ENCODE results near the gene ERF.
A peak's percentile ranks its signal among the peaks of the same experiment; 100 is the strongest.

ERF gene

GRCh38 chr19:42249769-42250168 lies 5.2 kb downstream of the ERF start:
- H3K27ac Mint-ChIP-seq, result no peak overlapping the region
- no peaks in the 10 kb centered on the region for H3K27me3 Mint-ChIP-seq
- H3K36me3 Mint-ChIP-seq, result no peaks in the 10 kb centered on the region
- no peak for ATAC-seq (ENCODE audit: low read depth)
- H3K4me3 Mint-ChIP-seq, result no peak overlapping the region
- H3K9me3 Mint-ChIP-seq, result no peaks in the 10 kb centered on the region
- peaks cover 23% of the 10 kb centered on the region for H3K4me1 Mint-ChIP-seq
- no peak for DNase-seq (ENCODE audit: low spot score in 2 of 2)

GRCh38 chr19:42249149-42249750 lies 5.7 kb downstream of the ERF start:
- H3K4me3 Mint-ChIP-seq, result no peak overlapping the region
- DNase-seq (ENCODE audit: low spot score in 2 of 2) (no peak), ATAC-seq (ENCODE audit: low read depth) (no peak)
- no peaks in the 10 kb centered on the region for H3K27me3 Mint-ChIP-seq
- no peaks in the 10 kb centered on the region for H3K9me3 Mint-ChIP-seq
- peaks cover 23% of the 10 kb centered on the region for H3K4me1 Mint-ChIP-seq
- H3K36me3 Mint-ChIP-seq, result no peaks in the 10 kb centered on the region
- peak overlapping the region; percentile 25 for H3K27ac Mint-ChIP-seq

- peak overlapping the region; percentile 25 for H3K27ac Mint-ChIP-seq
- no peaks in the 10 kb centered on the region for H3K9me3 Mint-ChIP-seq
- no peak overlapping the region for H3K4me3 Mint-ChIP-seq
- H3K27me3 Mint-ChIP-seq, result no peaks in the 10 kb centered on the region
- H3K4me1 Mint-ChIP-seq, result peaks cover 23% of the 10 kb centered on the region
- ATAC-seq (ENCODE audit: low read depth) (no peak), DNase-seq (ENCODE audit: low spot score in 2 of 2) (no peak)
- H3K36me3 Mint-ChIP-seq, result no peaks in the 10 kb centered on the region
Observed at GRCh38 chr19:42248270-42249148, 6.4 kb downstream of the ERF start.

- H3K4me1 Mint-ChIP-seq, result peaks cover 20% of the 10 kb centered on the region
Observed at GRCh38 chr19:42247640-42248199, 7.2 kb downstream of the ERF start.

GRCh38 chr19:42246922-42247639 lies 7.8 kb downstream of the ERF start:
- no peaks in the 10 kb centered on the region for H3K27me3 Mint-ChIP-seq
- no peak overlapping the region for H3K4me3 Mint-ChIP-seq
- peaks cover 17% of the 10 kb centered on the region for H3K4me1 Mint-ChIP-seq
- no peaks in the 10 kb centered on the region for H3K9me3 Mint-ChIP-seq
- H3K27ac Mint-ChIP-seq, result no peak overlapping the region
- ATAC-seq (ENCODE audit: low read depth) (no peak), DNase-seq (ENCODE audit: low spot score in 2 of 2) (no peak)
- H3K36me3 Mint-ChIP-seq, result no peaks in the 10 kb centered on the region

More at GRCh38 chr19:42247640-42248199, 7.2 kb downstream of the ERF start:
- Mint-ChIP-seq H3K36me3 (no peaks in the 10 kb centered on the region), H3K27ac (no peak overlapping the region), H3K4me3 (no peak overlapping the region), H3K27me3 (no peaks in the 10 kb centered on the region), H3K9me3 (no peaks in the 10 kb centered on the region)
- DNase-seq (ENCODE audit: low spot score in 2 of 2) (no peak), ATAC-seq (ENCODE audit: low read depth) (no peak)

GRCh38 chr19:42246143-42246921 lies 8.6 kb downstream of the ERF start:
- no peaks in the 10 kb centered on the region for H3K27me3 Mint-ChIP-seq
- no peak overlapping the region for H3K4me3 Mint-ChIP-seq
- no peak for ATAC-seq (ENCODE audit: low read depth)
- H3K4me1 Mint-ChIP-seq, result peaks cover 12% of the 10 kb centered on the region
- no peaks in the 10 kb centered on the region for H3K9me3 Mint-ChIP-seq
- H3K27ac Mint-ChIP-seq, result no peak overlapping the region
- DNase-seq (ENCODE audit: low spot score in 2 of 2), result no peak
- H3K36me3 Mint-ChIP-seq, result no peaks in the 10 kb centered on the region

GRCh38 chr19:42245231-42245630 lies 9.7 kb downstream of the ERF start:
- peak overlapping the region; percentile 83 for H3K27ac Mint-ChIP-seq
- H3K4me3 Mint-ChIP-seq, result no peak overlapping the region
- no peaks in the 10 kb centered on the region for H3K36me3 Mint-ChIP-seq
- H3K27me3 Mint-ChIP-seq, result no peaks in the 10 kb centered on the region
- ATAC-seq (ENCODE audit: low read depth) (no peak), DNase-seq (ENCODE audit: low spot score in 2 of 2) (no peak)
- H3K4me1 Mint-ChIP-seq, result peaks cover 17% of the 10 kb centered on the region
- H3K9me3 Mint-ChIP-seq, result no peaks in the 10 kb centered on the region

- Mint-ChIP-seq H3K4me1 (peaks cover 23% of the 10 kb centered on the region), H3K4me3 (peak overlapping the region; percentile 86), H3K27me3 (no peaks in the 10 kb centered on the region), H3K27ac (peak overlapping the region; percentile 83), H3K36me3 (no peaks in the 10 kb centered on the region), H3K9me3 (no peaks in the 10 kb centered on the region)
- ATAC-seq (ENCODE audit: low read depth), result peak; percentile 44
- peak; percentile 79 to 90 for DNase-seq (ENCODE audit: low spot score in 2 of 2)
Observed at GRCh38 chr19:42244347-42245220, 10.3 kb downstream of the ERF start.

- no peaks in the 10 kb centered on the region for H3K27me3 Mint-ChIP-seq
- H3K4me3 Mint-ChIP-seq, result peak within 1 kb of the TSS; percentile 86
- H3K9me3 Mint-ChIP-seq, result no peaks in the 10 kb centered on the region
- H3K27ac Mint-ChIP-seq, result peak within 1 kb of the TSS; percentile 75
- peaks cover 27% of the 10 kb centered on the region for H3K4me1 Mint-ChIP-seq
- peak; percentile 69 for ATAC-seq (ENCODE audit: low read depth)
- peak; percentile 87 to 93 for DNase-seq (ENCODE audit: low spot score in 2 of 2)
- peaks cover 2% of the 10 kb centered on the region for H3K36me3 Mint-ChIP-seq
Observed at GRCh38 chr19:42242512-42243409, 12.2 kb downstream of the ERF start, which contains the start of gene GSK3A. TSS of gene GSK3A (minus strand) at chr19:42242602. CDS start at chr19:42242465, 137 bp downstream.

- Mint-ChIP-seq H3K27me3 (no peaks in the 10 kb centered on the region), H3K36me3 (peaks cover 2% of the 10 kb centered on the region), H3K4me1 (peaks cover 27% of the 10 kb centered on the region), H3K27ac (peak overlapping the region; percentile 75), H3K4me3 (peak overlapping the region; percentile 86), H3K9me3 (no peaks in the 10 kb centered on the region)
- DNase-seq (ENCODE audit: low spot score in 2 of 2) (no peak), ATAC-seq (ENCODE audit: low read depth) (peak; percentile 0)
Observed at GRCh38 chr19:42242069-42242511, 12.8 kb downstream of the ERF start.

GRCh38 chr19:42241279-42241678 lies 13.6 kb downstream of the ERF start:
- ATAC-seq (ENCODE audit: low read depth) (no peak), DNase-seq (ENCODE audit: low spot score in 2 of 2) (no peak)
- peaks cover 23% of the 10 kb centered on the region for H3K4me1 Mint-ChIP-seq
- H3K4me3 Mint-ChIP-seq, result peak overlapping the region; percentile 84
- no peaks in the 10 kb centered on the region for H3K9me3 Mint-ChIP-seq
- peak overlapping the region; percentile 69 for H3K27ac Mint-ChIP-seq
- H3K27me3 Mint-ChIP-seq, result no peaks in the 10 kb centered on the region
- peaks cover 5% of the 10 kb centered on the region for H3K36me3 Mint-ChIP-seq

Measured in memory B cell (primary cell).